Muscle layer of colon (tissue), 2 donors: ENCODE data around the gene RALGPS1.

Experiments
- H3K27ac ChIP-seq: one replicate; pipeline ENCODE4 v1.7.0; 2013; ENCODE audit warnings: low read depth, mild to moderate bottlenecking, low read length, moderate library complexity
- H3K27me3 ChIP-seq, 2 donors: one replicate each; pipeline ENCODE4 v1.7.0; 2013; ENCODE audit warnings: low read length in 2 of 2, mild to moderate bottlenecking in 2 of 2; ENCODE audit not compliant: insufficient read depth in 2 of 2, control insufficient read depth in 1 of 2
- H3K36me3 ChIP-seq: one replicate; pipeline ENCODE4 v1.7.0; 2013; ENCODE audit warnings: mild to moderate bottlenecking, low read length; ENCODE audit not compliant: insufficient read depth
- H3K4me1 ChIP-seq: one replicate; pipeline ENCODE4 v1.7.0; 2013; ENCODE audit warnings: mild to moderate bottlenecking, low read length; ENCODE audit not compliant: insufficient read depth
- H3K4me3 ChIP-seq, 2 donors: one replicate each; pipeline ENCODE4 v1.7.0; 2013; ENCODE audit warnings: low read length in 2 of 2, low read depth in 1 of 2, mild to moderate bottlenecking in 1 of 2, moderate library complexity in 1 of 2
- H3K9ac ChIP-seq: one replicate; pipeline ENCODE4 v1.7.0; 2013; ENCODE audit warnings: low read length
- H3K9me3 ChIP-seq: one replicate; pipeline ENCODE4 v1.7.0; 2013; ENCODE audit warnings: mild to moderate bottlenecking, low read length
- donor health status: abdominal sarcoma.
- donor health status: Adenocarcinoma of cecum.

The RALGPS1 gene

DNA sequence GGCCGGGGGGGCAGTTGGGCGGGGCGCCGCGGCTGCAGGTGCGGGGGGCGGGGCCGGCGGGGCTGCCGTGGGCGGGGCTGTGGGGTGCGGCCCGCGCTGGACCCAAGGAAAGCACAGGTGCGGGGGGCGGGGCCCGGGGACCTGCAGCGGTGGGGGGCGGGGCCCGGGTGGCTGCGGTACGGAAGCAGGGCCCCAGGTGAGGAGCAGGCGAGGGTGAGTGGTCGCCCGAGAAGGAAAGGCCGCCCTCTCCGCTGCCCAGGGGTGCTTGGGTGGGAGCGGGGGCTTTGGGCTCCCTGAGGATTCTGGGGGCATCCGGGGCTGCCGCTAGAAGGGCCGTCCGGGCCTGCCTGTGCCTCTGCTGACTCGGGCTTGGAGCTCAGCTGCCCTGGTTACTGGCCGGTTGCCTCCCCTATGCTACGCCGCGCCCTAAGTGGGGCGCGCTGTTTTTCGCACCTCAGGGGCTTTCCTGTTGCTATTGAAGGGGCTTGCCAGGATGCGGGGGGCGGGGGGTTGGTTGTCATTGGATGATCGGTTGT is 767 bp downstream of the RALGPS1 start:
- Histone ChIP-seq H3K27ac (no peak overlapping the region), H3K9ac (no peak overlapping the region), H3K36me3 (no peaks in the 10 kb centered on the region), H3K4me1 (no peaks in the 10 kb centered on the region), H3K4me3 (peak overlapping the region in 1 of 2 donors; percentile 16), H3K9me3 (no peaks in the 10 kb centered on the region), H3K27me3 (no peaks in the 10 kb centered on the region)

DNA sequence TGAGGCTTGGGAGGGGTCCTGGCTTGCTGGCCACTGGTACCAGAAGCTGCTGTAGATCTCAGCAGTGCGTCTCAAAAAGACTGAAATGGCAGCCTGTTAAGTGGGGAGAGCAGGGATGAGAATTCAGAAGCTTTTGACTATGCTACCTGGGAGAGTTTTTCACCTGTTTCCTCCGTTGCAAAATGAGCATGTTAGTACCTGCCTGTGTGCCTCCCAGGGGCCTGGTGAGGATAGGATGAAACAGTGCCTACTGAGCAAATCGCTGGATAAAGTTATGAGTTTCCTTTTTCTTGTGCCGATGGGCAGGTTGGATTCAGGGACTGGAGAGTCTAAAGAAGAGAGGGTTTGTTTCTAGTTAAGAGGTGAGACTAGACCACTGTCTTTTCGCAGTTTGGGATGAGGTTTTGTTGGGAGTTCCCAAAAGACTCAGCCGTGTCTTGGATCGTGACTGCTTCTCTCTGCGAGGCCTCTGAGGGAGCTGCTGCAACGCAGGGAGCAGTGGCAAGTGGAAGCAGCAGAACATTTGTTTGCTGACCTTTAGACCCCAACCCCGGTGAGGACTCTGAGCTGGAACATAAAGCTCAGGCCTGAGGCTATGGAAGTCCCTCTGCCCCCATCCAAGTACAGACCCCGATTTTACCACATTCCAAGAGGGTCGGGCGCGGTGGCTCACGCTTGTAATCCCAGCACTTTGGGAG is 1.4 kb downstream of the RALGPS1 start:
- Histone ChIP-seq H3K9ac (no peak overlapping the region), H3K27me3 (no peaks in the 10 kb centered on the region), H3K27ac (no peak overlapping the region), H3K9me3 (no peaks in the 10 kb centered on the region), H3K4me3 (peak overlapping the region in 1 of 2 donors; percentile 16), H3K36me3 (no peaks in the 10 kb centered on the region), H3K4me1 (no peaks in the 10 kb centered on the region)

DNA sequence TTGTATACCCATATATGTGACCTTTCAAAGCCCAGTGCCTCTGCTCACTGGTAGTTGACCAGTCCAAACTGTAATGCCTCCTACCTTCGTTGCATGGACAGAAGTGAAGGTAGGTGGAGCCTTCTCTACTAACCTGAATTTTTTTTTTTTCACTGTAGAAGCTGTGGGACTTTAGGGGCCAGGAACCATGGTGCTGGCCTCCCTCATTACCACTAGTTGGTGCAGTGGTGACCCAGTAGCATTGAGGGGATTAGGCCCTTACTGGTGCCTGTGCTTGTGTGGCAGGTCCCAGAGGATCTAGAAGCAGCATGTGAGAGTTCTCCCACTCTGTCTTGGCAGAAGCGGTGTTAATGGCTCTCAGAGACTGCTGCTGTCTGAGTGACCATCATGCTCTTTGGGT is 2.3 kb downstream of the RALGPS1 start:
- Histone ChIP-seq H3K27me3 (no peaks in the 10 kb centered on the region), H3K27ac (no peak overlapping the region), H3K9me3 (no peaks in the 10 kb centered on the region), H3K36me3 (no peaks in the 10 kb centered on the region), H3K9ac (no peak overlapping the region), H3K4me3 (no peak overlapping the region), H3K4me1 (no peaks in the 10 kb centered on the region)

DNA sequence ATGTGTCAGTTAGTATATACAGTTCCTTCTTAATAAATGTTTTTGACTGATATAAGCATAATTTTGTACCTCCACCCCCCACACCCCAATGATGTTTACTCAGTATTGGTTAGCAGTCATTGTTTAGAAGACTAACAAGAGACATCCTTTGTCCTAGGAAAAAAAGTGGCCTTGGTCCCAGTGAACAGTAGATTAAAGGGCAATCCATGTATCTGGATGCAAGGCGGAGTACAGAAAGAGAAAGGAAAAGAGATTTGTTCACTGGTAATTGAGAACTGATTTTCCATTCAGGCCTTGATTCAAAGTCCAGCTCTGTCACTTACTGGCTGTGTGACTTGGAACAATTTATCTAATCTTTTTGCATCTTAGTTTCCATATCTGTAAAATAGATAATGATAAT is 4.6 kb downstream of the RALGPS1 start:
- H3K36me3 ChIP-seq, result no peaks in the 10 kb centered on the region
- H3K27ac ChIP-seq, result no peak overlapping the region
- H3K9ac ChIP-seq, result no peak overlapping the region
- H3K9me3 ChIP-seq, result no peaks in the 10 kb centered on the region
- no peaks in the 10 kb centered on the region for H3K4me1 ChIP-seq
- no peak overlapping the region for H3K4me3 ChIP-seq
- H3K27me3 ChIP-seq, result no peaks in the 10 kb centered on the region

DNA sequence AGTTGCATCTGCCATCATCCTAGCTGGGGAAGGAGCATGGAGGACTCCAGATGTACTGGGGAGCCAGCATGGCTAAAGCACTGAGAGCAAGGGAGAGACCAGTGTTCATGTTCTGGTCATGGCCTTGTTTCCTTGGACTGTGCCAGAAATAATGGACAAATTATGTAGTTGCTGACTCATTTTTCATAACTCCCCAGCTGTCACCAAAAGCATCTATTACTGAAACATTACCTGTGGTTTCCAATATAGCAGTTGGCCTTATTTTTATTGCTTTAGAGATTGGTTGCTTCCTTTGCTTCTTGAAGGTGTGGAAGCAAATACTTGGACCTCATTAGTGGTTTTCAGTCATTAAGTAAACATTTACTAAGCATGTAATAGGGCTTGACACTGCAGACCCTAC is 11.3 kb downstream of the RALGPS1 start:
- no peak overlapping the region for H3K4me3 ChIP-seq
- no peaks in the 10 kb centered on the region for H3K4me1 ChIP-seq
- H3K27ac ChIP-seq, result no peak overlapping the region
- no peaks in the 10 kb centered on the region for H3K36me3 ChIP-seq
- H3K27me3 ChIP-seq, result no peaks in the 10 kb centered on the region
- no peaks in the 10 kb centered on the region for H3K9me3 ChIP-seq
- no peak overlapping the region for H3K9ac ChIP-seq

DNA sequence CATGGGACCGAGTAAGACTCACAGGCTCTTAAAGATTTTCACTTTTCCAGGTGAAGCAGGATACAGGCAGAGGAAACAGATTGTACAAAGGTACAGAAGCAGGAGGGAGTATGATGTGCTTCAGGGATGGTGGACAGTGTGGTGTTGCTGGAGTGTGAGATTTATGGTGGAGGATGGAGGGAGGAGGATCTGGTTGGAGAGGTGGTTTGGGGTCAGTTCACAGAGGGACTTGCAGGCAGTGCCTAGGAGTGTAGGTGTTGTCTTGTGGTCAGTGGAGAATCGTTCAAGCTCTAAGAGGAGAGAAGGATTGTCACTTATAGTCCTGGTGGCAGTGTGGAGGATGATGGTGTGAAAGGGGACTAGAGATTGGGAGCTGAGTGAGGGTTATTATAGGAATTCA is 11.8 kb downstream of the RALGPS1 start:
- no peaks in the 10 kb centered on the region for H3K27me3 ChIP-seq
- no peaks in the 10 kb centered on the region for H3K9me3 ChIP-seq
- H3K4me1 ChIP-seq, result no peaks in the 10 kb centered on the region
- H3K4me3 ChIP-seq, result no peak overlapping the region
- no peak overlapping the region for H3K27ac ChIP-seq
- no peak overlapping the region for H3K9ac ChIP-seq
- no peaks in the 10 kb centered on the region for H3K36me3 ChIP-seq

DNA sequence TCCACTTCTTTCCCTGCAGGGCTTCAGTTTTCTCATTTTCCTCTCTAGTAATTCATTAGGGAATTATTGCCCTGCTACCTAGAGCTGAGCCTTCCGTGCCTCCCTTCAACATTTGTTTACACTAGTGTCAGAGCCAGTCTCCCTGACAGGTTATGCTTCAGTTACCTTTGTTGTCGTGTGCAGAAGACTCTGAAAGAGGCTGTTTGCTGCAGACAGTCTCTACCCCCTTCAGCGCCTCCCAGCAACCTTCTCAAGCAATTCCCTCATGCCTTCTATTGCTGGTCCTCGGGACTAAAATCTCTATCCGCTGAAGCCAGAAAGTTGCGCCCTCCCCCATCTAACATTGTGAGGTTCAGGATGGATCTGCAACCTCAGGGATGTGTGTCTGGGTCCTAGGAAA is 12.8 kb downstream of the RALGPS1 start:
- Histone ChIP-seq H3K9ac (no peak overlapping the region), H3K4me1 (no peaks in the 10 kb centered on the region), H3K36me3 (no peaks in the 10 kb centered on the region)

DNA sequence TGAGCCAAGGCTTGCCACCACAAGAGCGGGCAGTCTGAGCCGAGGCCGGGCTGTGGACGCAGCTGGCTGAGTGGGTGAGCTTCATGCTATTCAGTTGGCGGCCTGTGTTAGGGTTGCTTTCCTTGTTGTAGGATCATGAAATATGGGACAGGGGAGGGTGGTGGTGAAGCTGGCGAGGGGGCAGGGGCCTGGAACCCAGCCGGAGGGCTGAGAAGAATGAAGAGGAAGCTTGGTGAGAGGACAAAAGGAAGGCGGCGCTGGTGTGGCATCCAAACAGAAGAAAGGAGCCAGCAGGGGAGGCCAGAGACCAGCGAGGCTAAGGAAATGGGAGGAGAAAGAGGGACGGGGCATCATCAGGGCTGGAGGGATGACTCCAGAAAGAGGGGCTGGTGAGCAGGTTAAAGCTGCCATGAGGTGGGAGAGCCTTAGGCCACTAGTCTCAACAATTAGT is 18.3 kb downstream of the RALGPS1 start:
- Histone ChIP-seq H3K4me1 (no peaks in the 10 kb centered on the region), H3K9me3 (no peaks in the 10 kb centered on the region), H3K36me3 (no peaks in the 10 kb centered on the region), H3K9ac (no peak overlapping the region), H3K27ac (no peak overlapping the region), H3K27me3 (no peaks in the 10 kb centered on the region), H3K4me3 (no peak overlapping the region)

More for the DNA sequence above, 12.8 kb downstream of the RALGPS1 start:
- no peak overlapping the region for H3K4me3 ChIP-seq
- no peaks in the 10 kb centered on the region for H3K9me3 ChIP-seq
- H3K27ac ChIP-seq, result no peak overlapping the region
- H3K27me3 ChIP-seq, result no peaks in the 10 kb centered on the region

DNA sequence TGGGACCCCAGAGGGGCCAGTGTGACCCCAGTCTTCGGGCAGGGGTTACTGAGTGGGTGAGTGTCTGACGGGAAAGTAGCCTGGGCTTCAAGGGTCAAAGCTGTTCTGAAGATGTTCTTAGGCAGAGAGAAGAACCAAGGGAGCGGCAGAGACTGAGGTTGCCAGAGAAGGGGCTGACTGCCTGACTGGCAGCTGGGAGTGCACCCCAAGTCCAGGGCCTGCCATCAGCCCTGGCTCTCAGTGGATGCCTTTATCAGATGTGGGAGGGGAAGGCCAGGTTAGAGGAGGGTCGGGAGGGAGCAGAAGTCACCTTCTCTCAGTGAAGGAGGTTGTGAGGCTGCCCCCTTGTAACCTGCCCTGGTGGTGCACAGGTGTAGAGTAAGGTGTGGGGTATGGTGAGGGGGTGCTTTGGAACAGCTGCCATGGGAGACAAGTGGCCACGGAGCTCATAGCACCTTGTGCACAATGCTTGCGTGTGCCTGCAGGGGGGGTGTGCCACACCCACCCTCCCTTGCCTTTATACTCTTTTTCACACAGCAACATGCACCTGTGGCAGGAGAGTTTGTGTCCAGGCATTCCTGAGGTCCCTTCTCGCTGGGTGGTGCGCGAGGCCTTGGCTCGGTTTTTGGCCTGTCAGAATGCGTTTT is 18.9 kb downstream of the RALGPS1 start:
- H3K9me3 ChIP-seq, result no peaks in the 10 kb centered on the region
- H3K27ac ChIP-seq, result no peak overlapping the region
- H3K27me3 ChIP-seq, result no peaks in the 10 kb centered on the region
- H3K36me3 ChIP-seq, result no peaks in the 10 kb centered on the region
- no peak overlapping the region for H3K9ac ChIP-seq
- H3K4me3 ChIP-seq, result no peak overlapping the region
- no peaks in the 10 kb centered on the region for H3K4me1 ChIP-seq

DNA sequence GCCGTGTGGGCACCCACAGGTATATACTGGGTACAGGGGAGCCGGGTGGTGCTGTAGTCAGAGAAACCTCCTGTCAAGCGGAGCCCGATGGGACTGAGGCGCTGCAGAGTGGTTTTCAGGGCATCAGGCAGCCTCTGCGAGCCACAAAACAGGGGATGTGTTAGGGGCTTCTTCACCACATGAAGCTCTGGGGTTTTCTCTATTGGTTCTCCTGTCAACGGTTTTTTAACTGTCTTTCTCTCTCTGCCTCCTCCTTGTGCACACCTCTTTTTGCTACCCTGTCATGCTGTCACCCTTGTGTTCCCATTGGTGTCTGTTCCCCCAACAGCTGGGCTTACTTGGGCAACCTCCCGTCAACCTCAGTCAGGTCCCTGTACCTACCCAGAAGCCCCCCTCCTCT is 19.9 kb downstream of the RALGPS1 start:
- H3K36me3 ChIP-seq, result no peaks in the 10 kb centered on the region
- H3K9ac ChIP-seq, result no peak overlapping the region
- no peaks in the 10 kb centered on the region for H3K27me3 ChIP-seq
- no peak overlapping the region for H3K4me3 ChIP-seq
- no peaks in the 10 kb centered on the region for H3K9me3 ChIP-seq
- no peak overlapping the region for H3K27ac ChIP-seq
- H3K4me1 ChIP-seq, result no peaks in the 10 kb centered on the region

DNA sequence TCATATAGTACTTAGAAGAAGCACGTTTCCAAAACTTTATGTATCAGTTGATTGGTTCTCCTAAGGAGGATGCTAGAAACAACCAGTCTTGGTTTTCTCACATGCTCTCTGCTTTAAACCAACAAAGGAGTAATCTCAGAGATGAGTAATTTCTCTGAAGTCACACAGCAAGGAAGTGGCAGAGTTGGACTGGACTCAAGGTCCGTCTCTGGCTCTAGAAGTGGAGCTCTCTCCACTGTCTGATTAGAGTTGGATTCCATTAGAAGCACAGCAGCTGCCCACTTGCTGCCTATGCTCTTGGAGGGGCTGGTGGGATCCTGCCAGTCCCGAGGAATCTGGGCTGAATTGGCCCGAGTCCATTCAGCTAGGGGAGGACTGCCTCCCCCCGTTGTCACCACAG is 21.0 kb downstream of the RALGPS1 start:
- Histone ChIP-seq H3K9me3 (no peaks in the 10 kb centered on the region), H3K36me3 (no peaks in the 10 kb centered on the region), H3K9ac (no peak overlapping the region), H3K4me3 (no peak overlapping the region), H3K27ac (no peak overlapping the region), H3K4me1 (no peaks in the 10 kb centered on the region), H3K27me3 (no peaks in the 10 kb centered on the region)

DNA sequence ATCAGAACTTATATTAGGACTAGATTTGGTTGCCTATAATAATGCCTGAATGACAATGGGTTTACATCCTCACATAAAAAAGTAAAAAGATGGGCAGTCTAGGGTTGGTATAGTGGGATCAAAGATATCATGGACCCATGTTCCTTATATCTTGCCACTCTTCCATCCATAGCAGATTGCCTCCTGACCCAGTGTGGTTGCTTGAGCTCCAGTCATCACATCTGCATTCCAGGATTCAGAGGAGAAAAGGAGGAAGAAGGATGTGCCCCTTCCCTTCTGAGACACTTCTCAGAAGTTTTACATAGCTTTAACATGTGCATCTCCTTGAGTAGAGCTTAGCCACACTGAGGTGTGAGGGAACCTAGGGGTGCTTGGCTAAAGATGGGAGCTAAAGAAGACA is 22.9 kb downstream of the RALGPS1 start:
- no peaks in the 10 kb centered on the region for H3K27me3 ChIP-seq

More for the DNA sequence above, 22.9 kb downstream of the RALGPS1 start:
- H3K4me3 ChIP-seq, result no peak overlapping the region
- no peak overlapping the region for H3K27ac ChIP-seq
- H3K36me3 ChIP-seq, result no peaks in the 10 kb centered on the region
- peaks cover 7% of the 10 kb centered on the region for H3K4me1 ChIP-seq
- H3K9ac ChIP-seq, result no peak overlapping the region
- H3K9me3 ChIP-seq, result no peaks in the 10 kb centered on the region
